WTC11 (cell line): ENCODE results near the gene NCKIPSD. TPM values are rescaled to one million over a fixed set of nuclear protein-coding genes. Genes with fewer than 3 reads are reported as not detected.
A peak's percentile ranks its signal among the peaks of the same experiment; 100 is the strongest.

Experiments
- CBFB ChIP-seq: sonication (generic); formaldehyde crosslinking; IDR thresholded peaks from 2 replicates; pipeline ENCODE4 v1.8.1; 2022; ENCODE audit warnings: mild to moderate bottlenecking, low read depth, missing genetic modification reagents
- CREB1 ChIP-seq: sonication (generic); formaldehyde crosslinking; IDR thresholded peaks from 2 replicates; pipeline ENCODE4 v1.8.0; 2023; ENCODE audit warnings: mild to moderate bottlenecking, missing genetic modification reagents
- CREM ChIP-seq: sonication (generic); formaldehyde crosslinking; IDR thresholded peaks from 2 replicates; pipeline ENCODE4 v1.8.1; 2022; ENCODE audit warnings: mild to moderate bottlenecking, missing genetic modification reagents, moderate library complexity
- E2F4 ChIP-seq: sonication (generic); formaldehyde crosslinking; IDR thresholded peaks from 2 replicates; pipeline ENCODE4 v1.8.1; 2022; ENCODE audit warnings: low read depth, mild to moderate bottlenecking, moderate library complexity, missing genetic modification reagents, borderline replicate concordance
- FOXP1 ChIP-seq: sonication (generic); formaldehyde crosslinking; IDR thresholded peaks from 2 replicates; pipeline ENCODE4 v1.8.0; 2022; ENCODE audit warnings: missing genetic modification reagents, mild to moderate bottlenecking, moderate library complexity, borderline replicate concordance
- IRF1 ChIP-seq: sonication (generic); formaldehyde crosslinking; IDR thresholded peaks from 2 replicates; pipeline ENCODE4 v1.8.0; 2023; ENCODE audit warnings: missing genetic modification reagents
- JUN ChIP-seq: sonication (generic); formaldehyde crosslinking; IDR thresholded peaks from 2 replicates; pipeline ENCODE4 v1.8.0; 2023; ENCODE audit warnings: mild to moderate bottlenecking, missing genetic modification reagents
- KAT7 ChIP-seq: sonication (generic); formaldehyde crosslinking; IDR thresholded peaks from 2 replicates; pipeline ENCODE4 v1.8.1; 2023; ENCODE audit warnings: missing genetic modification reagents, mild to moderate bottlenecking, borderline replicate concordance
- MAX ChIP-seq: sonication (generic); formaldehyde crosslinking; IDR thresholded peaks from 2 replicates; pipeline ENCODE4 v1.8.0; 2022; ENCODE audit warnings: mild to moderate bottlenecking, missing genetic modification reagents
- NFE2L1 ChIP-seq: sonication (generic); formaldehyde crosslinking; IDR thresholded peaks from 2 replicates; pipeline ENCODE4 v1.8.1; 2023; ENCODE audit warnings: missing genetic modification reagents
- NFYB ChIP-seq: sonication (generic); formaldehyde crosslinking; conservative IDR thresholded peaks from 2 replicates; pipeline ENCODE4 v1.8.0; 2022; ENCODE audit warnings: low read depth, missing genetic modification reagents
- NR3C1 ChIP-seq: sonication (generic); formaldehyde crosslinking; conservative IDR thresholded peaks from 2 replicates; pipeline ENCODE4 v1.8.1; 2023; ENCODE audit warnings: low read depth, mild to moderate bottlenecking, missing genetic modification reagents
- PRDM15 ChIP-seq: sonication (generic); formaldehyde crosslinking; IDR thresholded peaks from 2 replicates; pipeline ENCODE4 v1.8.0; 2022; ENCODE audit warnings: missing genetic modification reagents
- PREB ChIP-seq: sonication (generic); formaldehyde crosslinking; IDR thresholded peaks from 2 replicates; pipeline ENCODE4 v1.8.1; 2022; ENCODE audit warnings: mild to moderate bottlenecking, missing genetic modification reagents, moderate library complexity, borderline replicate concordance
- PRRX2 ChIP-seq: fragments of 250-450 bp; sonication (Bioruptor Pico); IDR thresholded peaks from 2 replicates; pipeline ENCODE4 v1.8.0; 2021; ENCODE audit warnings: mild to moderate bottlenecking
- SMAD3 ChIP-seq: sonication (generic); formaldehyde crosslinking; IDR thresholded peaks from 2 replicates; pipeline ENCODE4 v1.8.0; 2022; ENCODE audit warnings: missing genetic modification reagents, mild to moderate bottlenecking, borderline replicate concordance
- SP1 ChIP-seq: sonication (generic); formaldehyde crosslinking; conservative IDR thresholded peaks from 2 replicates; pipeline ENCODE4 v1.8.1; 2022; ENCODE audit warnings: missing genetic modification reagents
- USF1 ChIP-seq: sonication (generic); formaldehyde crosslinking; IDR thresholded peaks from 2 replicates; pipeline ENCODE4 v1.8.0; 2022; ENCODE audit warnings: mild to moderate bottlenecking, missing genetic modification reagents
- ZNF512 ChIP-seq: sonication (generic); formaldehyde crosslinking; IDR thresholded peaks from 2 replicates; pipeline ENCODE4 v1.8.1; 2022; ENCODE audit warnings: missing genetic modification reagents, borderline replicate concordance
- ZNF532 ChIP-seq: fragments of 250-450 bp; sonication (Bioruptor Pico); IDR thresholded peaks from 2 replicates; pipeline ENCODE4 v1.9.0; 2021; ENCODE audit warnings: mild to moderate bottlenecking, borderline replicate concordance
- ZSCAN18 ChIP-seq: fragments of 250-450 bp; sonication (Bioruptor Pico); IDR thresholded peaks from 2 replicates; pipeline ENCODE4 v2.1.2; 2022; ENCODE audit warnings: mild to moderate bottlenecking, moderate library complexity
- total RNA-seq: library from RNA; stranded (reverse); gene quantifications from 3 replicates; pipeline ENCODE4 v1.2.3, GENCODE V29; 2021

Gene NCKIPSD
- total RNA-seq, 1 experiment from 2014 or later: 40.1 TPM

GRCh38 chr3:48661501-48662144 is 24.1 kb downstream of the NCKIPSD start (continued):
- TF ChIP-seq CREB1 (CRISPR knock-in tag): peak; percentile 99
- TF ChIP-seq PRDM15 (CRISPR knock-in tag): peak; percentile 88
- peak; percentile 98 for TF ChIP-seq ZNF512 (CRISPR knock-in tag)
- peak; percentile 99 for TF ChIP-seq MAX (CRISPR knock-in tag)
- peak; percentile 99 for TF ChIP-seq NR3C1 (CRISPR knock-in tag)
- peak; percentile 100 for TF ChIP-seq FOXP1 (CRISPR knock-in tag)
- TF ChIP-seq NFYB: peak; percentile 82
- TF ChIP-seq SMAD3: peak; percentile 100
- peak; percentile 99 for TF ChIP-seq E2F4
- TF ChIP-seq NFE2L1 (CRISPR knock-in tag): peak; percentile 100
- TF ChIP-seq IRF1 (CRISPR knock-in tag): peak; percentile 100
- peak; percentile 84 for TF ChIP-seq PRRX2 (CRISPR knock-in tag)
- peak; percentile 95 for TF ChIP-seq ZSCAN18 (CRISPR knock-in tag)
- TF ChIP-seq CREM (CRISPR knock-in tag): peak; percentile 97
- TF ChIP-seq CBFB (CRISPR knock-in tag): peak; percentile 100
- peak; percentile 100 for TF ChIP-seq JUN (CRISPR knock-in tag)
- TF ChIP-seq SP1 (CRISPR knock-in tag): peak; percentile 97
- peak; percentile 96 for TF ChIP-seq USF1 (CRISPR knock-in tag)
- peak; percentile 100 for TF ChIP-seq PREB (CRISPR knock-in tag)
- TF ChIP-seq KAT7: peak; percentile 100; the same call in 1 of the 2 replicates
- no peak for TF ChIP-seq ZNF532
